CD4-positive, alpha-beta T cell (primary cell): ENCODE data around the gene GPNMB. TPM values are rescaled to one million over a fixed set of nuclear protein-coding genes. Genes with fewer than 3 reads are reported as not detected.

ENCODE experiments used
- ATAC-seq: fragments of 200-7000 bp; cut with Tn5 transposase; one replicate; pipeline ENCODE4 v1.10.0; 2022; ENCODE audit warnings: mild to moderate bottlenecking; ENCODE audit not compliant: poor library complexity
- CTCF ChIA-PET: fragments of 350-600 bp; sonication (Branson Sonifier 250); formaldehyde crosslinking; loops from one replicate; lab custom pipeline; 2021; ENCODE audit warnings: antibody characterized with exemption, inconsistent platforms; lab: Charles Lee
- POLR2A ChIA-PET: fragments of 350-600 bp; sonication (Branson Sonifier 250); formaldehyde crosslinking; loops from one replicate; lab custom pipeline; 2021; ENCODE audit warnings: antibody characterized with exemption, inconsistent platforms; lab: Charles Lee
- DNase-seq, 14 experiments: peaks; one replicate each; pipeline ENCODE4 v3.0.0-alpha.2; 2013 to 2020; ENCODE audit warnings: mixed read lengths in 2 of 14
- H3K27ac ChIP-seq, 2 donors: one replicate each; pipeline versions ENCODE4 v1.5.1 to v1.7.0; 2013; ENCODE audit warnings: low read length in 2 of 2, low read depth in 1 of 2, mild to moderate bottlenecking in 1 of 2
- H3K27me3 ChIP-seq, 2 experiments: 1 replicate in 1 of 2; 2 replicates in 1 of 2; pipeline versions ENCODE4 v1.6.1 to v1.7.0; 2013; ENCODE audit warnings: low read length in 2 of 2, control low read depth in 1 of 2, mild to moderate bottlenecking in 1 of 2, moderate library complexity in 1 of 2; ENCODE audit not compliant: insufficient read depth in 2 of 2, control insufficient read depth in 1 of 2
- H3K36me3 ChIP-seq: one replicate; pipeline ENCODE4 v1.6.1; 2013; ENCODE audit warnings: low read length, control low read depth; ENCODE audit not compliant: insufficient read depth
- H3K4me1 ChIP-seq: one replicate; pipeline ENCODE4 v1.6.1; 2013; ENCODE audit warnings: low read length, control low read depth; ENCODE audit not compliant: insufficient read depth
- H3K4me3 ChIP-seq: one replicate; pipeline ENCODE4 v1.5.1; 2013; ENCODE audit warnings: mild to moderate bottlenecking, low read length, moderate library complexity
- H3K9me3 ChIP-seq, 2 experiments: 1 replicate in 1 of 2; 2 replicates in 1 of 2; pipeline versions ENCODE4 v1.6.1 to v1.7.0; 2013; ENCODE audit warnings: low read length in 2 of 2, mild to moderate bottlenecking in 2 of 2, control low read depth in 1 of 2, moderate library complexity in 1 of 2; ENCODE audit not compliant: control insufficient read depth in 1 of 2, insufficient read depth in 1 of 2
- H3K27ac Mint-ChIP-seq: one replicate; pipeline ENCODE4 v1.8.0; 2020; ENCODE audit warnings: mixed read lengths
- H3K27me3 Mint-ChIP-seq: one replicate; pipeline ENCODE4 v1.8.0; 2021; ENCODE audit warnings: mixed read lengths
- H3K36me3 Mint-ChIP-seq: one replicate; pipeline ENCODE4 v1.8.0; 2021; ENCODE audit warnings: low read depth, mixed read lengths
- H3K4me1 Mint-ChIP-seq: one replicate; pipeline ENCODE4 v1.8.0; 2021; ENCODE audit warnings: low read depth, mixed read lengths
- H3K4me3 Mint-ChIP-seq: one replicate; pipeline ENCODE4 v1.8.0; 2020; ENCODE audit warnings: mild to moderate bottlenecking, mixed read lengths
- H3K9me3 Mint-ChIP-seq: one replicate; pipeline ENCODE4 v1.8.0; 2020; ENCODE audit warnings: mixed read lengths
- CTCF ChIP-seq: fragments of 200-600 bp; IDR thresholded peaks from one replicate; pipeline ENCODE4 v1.8.0; 2022; ENCODE audit warnings: antibody characterized with exemption, mild to moderate bottlenecking
- intact Hi-C, 2 experiments: fragments of 100-400 bp; cut with DNase I in 1 of 2; cut with micrococcal nuclease in 1 of 2; formaldehyde crosslinking; loops; one replicate each; pipeline versions ENCODE4 v1.15.1 to v1.9.0; 2023 to 2025; cut with DNase I, micrococcal nuclease
- total RNA-seq, 174 experiments: library from RNA in 2 of 174; stranded (reverse) in 2 of 174; gene quantifications; one replicate each; pipeline ENCODE4 v1.2.3 and lab custom pipeline; 2021 to 2026

The GPNMB gene
- total RNA-seq, 2 experiments from 2014 or later = not detected

GRCh38 chr7:23261843-23262452 lies 15.4 kb downstream of the GPNMB start:
- peak; percentile 31 to 80 (median 42) for DNase-seq
- Histone ChIP-seq H3K4me3 (no peak overlapping the region), H3K9me3 (no peaks in the 10 kb centered on the region), H3K36me3 (no peaks in the 10 kb centered on the region), H3K27me3 (no peaks in the 10 kb centered on the region), H3K27ac (no peak overlapping the region), H3K4me1 (no peaks in the 10 kb centered on the region)
- Mint-ChIP-seq H3K27me3 (peaks cover 19% of the 10 kb centered on the region), H3K36me3 (no peaks in the 10 kb centered on the region), H3K4me1 (no peaks in the 10 kb centered on the region), H3K4me3 (no peak overlapping the region), H3K27ac (no peak overlapping the region), H3K9me3 (no peaks in the 10 kb centered on the region)
- ChIA-PET POLR2A (no interaction called here), CTCF (interaction anchor here (0.6 to 4.1 kb wide), 2 partner anchors 11 to 118 kb away, joined by 3 to 30 read pairs; no protein-coding TSS in a partner anchor)
- intact Hi-C loops = no loop called here
- peak; percentile 88 for TF ChIP-seq CTCF
- peak; percentile 98 for ATAC-seq

- H3K9me3 Mint-ChIP-seq = no peaks in the 10 kb centered on the region
- no peak for TF ChIP-seq CTCF
- H3K4me1 Mint-ChIP-seq = no peaks in the 10 kb centered on the region
- H3K9me3 ChIP-seq = no peaks in the 10 kb centered on the region
- intact Hi-C loops = no loop called here
- H3K4me3 ChIP-seq = no peak overlapping the region
- H3K27me3 ChIP-seq = no peaks in the 10 kb centered on the region
- H3K4me1 ChIP-seq = no peaks in the 10 kb centered on the region
- H3K27ac Mint-ChIP-seq = no peak overlapping the region
- no peak overlapping the region for H3K27ac ChIP-seq
- H3K27me3 Mint-ChIP-seq = peaks cover 4% of the 10 kb centered on the region
- DNase-seq = no peak
- H3K4me3 Mint-ChIP-seq = no peak overlapping the region
- H3K36me3 Mint-ChIP-seq = no peaks in the 10 kb centered on the region
- CTCF ChIA-PET = interaction anchor here (4.1 kb wide), 1 partner anchor 8 kb away, joined by 30 read pairs; no protein-coding TSS in a partner anchor
- ATAC-seq = no peak
- POLR2A ChIA-PET = no interaction called here
- H3K36me3 ChIP-seq = no peaks in the 10 kb centered on the region
These were observed 18.4 kb downstream of the GPNMB start for GRCh38 chr7:23264916-23265458.

GRCh38 chr7:23266918-23267317 lies 20.3 kb downstream of the GPNMB start:
- no peaks in the 10 kb centered on the region for H3K9me3 ChIP-seq
- Mint-ChIP-seq H3K36me3 (no peaks in the 10 kb centered on the region), H3K27ac (no peak overlapping the region), H3K27me3 (peaks cover 1% of the 10 kb centered on the region), H3K4me3 (no peak overlapping the region), H3K9me3 (no peaks in the 10 kb centered on the region), H3K4me1 (no peaks in the 10 kb centered on the region)
- no peaks in the 10 kb centered on the region for H3K36me3 ChIP-seq
- no peaks in the 10 kb centered on the region for H3K4me1 ChIP-seq
- no peak for ATAC-seq
- H3K27me3 ChIP-seq = no peaks in the 10 kb centered on the region
- TF ChIP-seq CTCF = no peak
- no peak overlapping the region for H3K4me3 ChIP-seq
- ChIA-PET CTCF (no interaction called here), POLR2A (no interaction called here)
- no peak for DNase-seq
- intact Hi-C loops = no loop called here
- H3K27ac ChIP-seq = no peak overlapping the region
